Measurements from ENCODE around the gene RPRD1B. TPM values are rescaled to one million over a fixed set of nuclear protein-coding genes. Genes with fewer than 3 reads are reported as not detected.

Gene RPRD1B
- total and polyA plus RNA-seq, 2 of the 8 experiments (the other 6 are each of a cell fraction or from before 2014, with no cell fraction given): 10.3 to 20.9 TPM

DNA sequence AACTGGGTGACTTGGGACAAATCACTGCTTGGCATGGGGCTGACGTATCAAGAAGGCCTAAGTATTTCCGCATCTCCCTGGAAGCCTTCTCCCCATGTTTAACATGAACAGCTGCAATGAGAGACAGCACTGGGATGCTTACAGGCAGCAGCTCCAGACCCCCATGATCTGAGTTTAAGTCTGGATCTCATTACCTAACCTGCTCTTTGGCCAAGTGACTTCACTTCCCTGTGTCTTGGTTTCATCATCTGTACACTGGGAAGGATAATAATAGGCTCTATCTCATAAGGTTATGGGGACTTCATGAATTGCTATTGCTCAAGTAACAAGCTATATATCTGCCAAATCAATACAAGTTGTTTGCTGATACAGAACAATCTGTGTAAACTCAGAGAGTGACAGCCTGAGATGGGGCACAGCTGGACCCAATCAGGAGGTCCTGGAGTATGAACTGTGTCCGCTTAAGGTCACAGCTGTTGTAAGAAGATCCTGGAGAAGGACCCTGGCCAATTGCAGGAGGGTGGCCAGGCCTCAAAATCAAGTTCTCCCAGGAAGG lies 75.5 kb downstream of the RPRD1B start (continued):
- no peak for TF ChIP-seq NANOG (IDR thresholded peaks at IDR 0.05; ENCODE audit: insufficient read depth, low read depth, low read length, poor library complexity, severe bottlenecking)
- TF ChIP-seq JUND (IDR thresholded peaks at IDR 0.05; ENCODE audit: low read length): no peak
